Mammary epithelial cell (primary cell): ENCODE measurements around the gene CD300LG.

Experiments used
- EZH2 ChIP-seq: IDR thresholded peaks from 2 replicates; pipeline ENCODE4 v1.6.1; 2012; ENCODE audit warnings: low read length, inconsistent platforms, borderline replicate concordance
- TF ChIP-seq, protein P1 (sequence below), 2 donors: IDR thresholded peaks in 1 of 2; conservative IDR thresholded peaks in 1 of 2; 2 replicates each; pipeline ENCODE4 v1.5.1; 2011 to 2012; ENCODE audit warnings: inconsistent platforms in 2 of 2, low read length in 2 of 2, mild to moderate bottlenecking in 2 of 2, control low read depth in 1 of 2, low read depth in 1 of 2; ENCODE audit not compliant: insufficient read depth in 1 of 2; ENCODE audit errors: extremely low read depth in 1 of 2

DNA sequence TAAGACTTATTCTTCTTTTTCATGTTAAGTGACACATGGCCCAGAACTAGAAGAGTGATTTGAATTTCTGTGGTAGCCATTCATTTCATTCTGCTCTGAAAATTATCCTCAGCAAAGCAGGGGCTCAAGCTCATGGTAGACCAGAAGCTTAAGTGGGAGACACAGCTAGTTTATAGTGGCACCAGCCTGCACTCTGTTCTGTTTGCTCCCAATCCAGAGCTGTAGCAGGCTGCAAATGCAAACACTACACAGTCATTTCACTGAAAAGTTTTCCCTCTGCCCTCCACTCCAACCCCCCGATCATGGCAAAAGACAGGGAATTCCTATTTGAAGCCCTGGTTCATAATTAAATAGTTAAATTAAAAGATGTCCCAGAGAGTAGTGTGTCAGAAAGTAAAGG is 43.3 kb downstream of the CD300LG start:
- no peak for TF ChIP-seq EZH2
- TF ChIP-seq, protein P1, sequence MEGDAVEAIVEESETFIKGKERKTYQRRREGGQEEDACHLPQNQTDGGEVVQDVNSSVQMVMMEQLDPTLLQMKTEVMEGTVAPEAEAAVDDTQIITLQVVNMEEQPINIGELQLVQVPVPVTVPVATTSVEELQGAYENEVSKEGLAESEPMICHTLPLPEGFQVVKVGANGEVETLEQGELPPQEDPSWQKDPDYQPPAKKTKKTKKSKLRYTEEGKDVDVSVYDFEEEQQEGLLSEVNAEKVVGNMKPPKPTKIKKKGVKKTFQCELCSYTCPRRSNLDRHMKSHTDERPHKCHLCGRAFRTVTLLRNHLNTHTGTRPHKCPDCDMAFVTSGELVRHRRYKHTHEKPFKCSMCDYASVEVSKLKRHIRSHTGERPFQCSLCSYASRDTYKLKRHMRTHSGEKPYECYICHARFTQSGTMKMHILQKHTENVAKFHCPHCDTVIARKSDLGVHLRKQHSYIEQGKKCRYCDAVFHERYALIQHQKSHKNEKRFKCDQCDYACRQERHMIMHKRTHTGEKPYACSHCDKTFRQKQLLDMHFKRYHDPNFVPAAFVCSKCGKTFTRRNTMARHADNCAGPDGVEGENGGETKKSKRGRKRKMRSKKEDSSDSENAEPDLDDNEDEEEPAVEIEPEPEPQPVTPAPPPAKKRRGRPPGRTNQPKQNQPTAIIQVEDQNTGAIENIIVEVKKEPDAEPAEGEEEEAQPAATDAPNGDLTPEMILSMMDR (conservative IDR thresholded peaks at IDR 0.05 in 1 of 2, IDR thresholded peaks at IDR 0.05 in 1 of 2; ENCODE audit: extremely low read depth in 1 of 2, insufficient read depth in 1 of 2, low read depth in 1 of 2, low read length in 2 of 2): no peak
